Lower leg skin (tissue), 3 donors: Measurements from ENCODE around the gene DUXB.

Source experiments
- POLR2A ChIP-seq, 2 donors: fragments of 450-650 bp; IDR thresholded peaks; one replicate each; pipeline ENCODE4 v1.6.1; 2016 to 2017; ENCODE audit warnings: antibody characterized with exemption in 2 of 2, mild to moderate bottlenecking in 1 of 2, moderate library complexity in 1 of 2
- TF ChIP-seq, protein P1 (sequence below), 3 donors: fragments of 450-650 bp; IDR thresholded peaks; one replicate each; pipeline ENCODE4 v1.5.1; 2016; ENCODE audit warnings: antibody characterized with exemption in 3 of 3, mild to moderate bottlenecking in 3 of 3, moderate library complexity in 2 of 3

DNA sequence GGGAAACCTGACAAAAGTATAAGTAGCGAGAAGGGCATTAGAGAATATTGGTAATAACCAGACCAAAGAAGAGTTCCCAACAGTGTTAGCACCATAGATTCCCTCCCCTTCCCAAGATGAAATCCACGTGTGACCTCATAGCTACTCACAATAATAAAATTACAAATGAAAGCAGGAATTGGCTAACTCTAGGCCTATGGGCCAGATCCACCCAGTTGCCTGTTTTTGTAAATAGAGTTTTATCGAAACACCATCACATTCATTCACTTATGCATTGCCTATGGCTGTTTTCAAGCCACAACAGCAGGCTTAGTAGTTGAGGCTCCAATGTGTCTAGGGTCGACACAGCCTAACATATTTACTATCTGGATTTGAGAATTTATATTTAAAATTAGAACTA, 17.2 kb upstream of the DUXB start:
- TF ChIP-seq POLR2A (IDR thresholded peaks at IDR 0.05): no peak
- TF ChIP-seq, protein P1, sequence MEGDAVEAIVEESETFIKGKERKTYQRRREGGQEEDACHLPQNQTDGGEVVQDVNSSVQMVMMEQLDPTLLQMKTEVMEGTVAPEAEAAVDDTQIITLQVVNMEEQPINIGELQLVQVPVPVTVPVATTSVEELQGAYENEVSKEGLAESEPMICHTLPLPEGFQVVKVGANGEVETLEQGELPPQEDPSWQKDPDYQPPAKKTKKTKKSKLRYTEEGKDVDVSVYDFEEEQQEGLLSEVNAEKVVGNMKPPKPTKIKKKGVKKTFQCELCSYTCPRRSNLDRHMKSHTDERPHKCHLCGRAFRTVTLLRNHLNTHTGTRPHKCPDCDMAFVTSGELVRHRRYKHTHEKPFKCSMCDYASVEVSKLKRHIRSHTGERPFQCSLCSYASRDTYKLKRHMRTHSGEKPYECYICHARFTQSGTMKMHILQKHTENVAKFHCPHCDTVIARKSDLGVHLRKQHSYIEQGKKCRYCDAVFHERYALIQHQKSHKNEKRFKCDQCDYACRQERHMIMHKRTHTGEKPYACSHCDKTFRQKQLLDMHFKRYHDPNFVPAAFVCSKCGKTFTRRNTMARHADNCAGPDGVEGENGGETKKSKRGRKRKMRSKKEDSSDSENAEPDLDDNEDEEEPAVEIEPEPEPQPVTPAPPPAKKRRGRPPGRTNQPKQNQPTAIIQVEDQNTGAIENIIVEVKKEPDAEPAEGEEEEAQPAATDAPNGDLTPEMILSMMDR (IDR thresholded peaks at IDR 0.05): no peak
